ENCODE measurements around the gene WFDC2.
A peak's percentile ranks its signal among the peaks of the same experiment; 100 is the strongest.

The WFDC2 gene

DNA sequence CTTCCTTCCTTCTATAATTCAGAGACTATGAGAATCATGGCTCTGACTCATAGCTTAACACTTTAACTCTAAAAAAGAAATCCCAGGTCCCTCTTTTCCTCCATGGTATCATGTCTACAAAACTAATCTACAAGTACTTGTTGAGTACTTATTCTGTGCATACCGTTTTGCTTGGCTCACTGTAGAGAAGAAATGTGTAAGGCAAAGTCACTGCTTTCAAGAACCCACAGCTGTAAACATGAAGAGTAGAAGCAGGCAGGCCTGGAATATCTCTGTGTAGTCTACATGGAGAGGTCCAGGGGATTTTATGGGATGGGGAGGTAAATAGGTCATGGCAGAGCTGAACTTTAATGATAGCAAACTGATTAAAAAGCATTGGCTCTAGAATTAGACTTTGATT lies 32.0 kb downstream of the WFDC2 start:
- no peak for DNase-seq

DNA sequence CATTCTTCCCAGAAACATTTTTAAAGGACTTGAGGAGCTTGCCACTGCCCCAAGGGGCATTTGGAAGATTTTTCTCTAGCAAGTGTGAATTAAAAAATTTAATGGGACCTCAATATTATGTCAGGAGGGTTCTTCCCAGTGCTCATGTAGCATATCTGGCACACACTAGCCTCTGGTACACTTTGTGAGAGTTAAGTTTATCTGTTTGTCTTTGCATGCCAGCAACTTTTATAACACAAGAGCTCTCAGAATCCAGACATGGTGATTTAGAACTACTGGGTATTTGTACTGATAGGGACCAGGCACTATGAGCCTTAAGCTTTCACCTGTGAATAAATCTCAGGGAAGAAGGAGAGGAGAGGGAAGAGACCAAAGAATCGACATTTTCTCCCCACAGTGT lies 33.0 kb downstream of the WFDC2 start:
- DNase-seq: no peak

DNA sequence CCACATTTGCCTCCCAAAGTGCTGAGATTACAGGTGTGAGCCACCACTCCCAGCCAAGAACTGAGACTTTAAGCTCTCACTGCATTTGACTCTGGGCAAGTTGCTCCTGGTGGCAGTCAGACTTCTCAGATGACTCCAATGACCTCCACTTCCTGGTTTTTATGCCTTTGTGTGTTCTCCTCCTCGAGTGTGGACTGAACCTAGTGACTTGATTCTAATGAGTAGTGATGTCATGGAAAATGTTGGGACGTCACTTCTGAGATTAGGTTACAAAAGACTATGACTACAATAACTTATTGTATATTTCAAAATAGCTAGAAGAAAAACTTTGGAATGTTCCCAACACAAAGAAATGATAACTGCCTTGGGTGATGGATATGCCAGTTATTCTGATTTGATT lies 33.9 kb downstream of the WFDC2 start:
- no peak for DNase-seq

DNA sequence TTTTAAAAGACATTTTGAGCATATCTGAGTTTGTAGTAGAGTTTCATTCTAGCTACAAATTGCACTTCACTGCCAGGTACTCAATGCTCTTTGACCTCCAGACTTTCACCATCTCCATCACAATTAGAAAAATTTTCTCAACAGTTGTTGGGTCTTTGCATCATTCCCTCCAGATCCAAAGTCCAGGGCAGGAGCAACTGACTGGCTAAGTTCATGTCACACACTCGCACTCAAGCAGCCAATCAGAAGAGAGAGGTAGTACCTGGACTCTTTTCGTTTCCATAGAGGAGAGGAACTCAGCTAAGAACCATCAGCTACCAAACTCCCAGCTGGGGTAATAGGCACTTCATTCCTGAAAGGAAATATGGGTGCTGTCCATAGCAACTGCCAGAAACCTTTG lies 36.8 kb downstream of the WFDC2 start:
- no peak for DNase-seq

DNA sequence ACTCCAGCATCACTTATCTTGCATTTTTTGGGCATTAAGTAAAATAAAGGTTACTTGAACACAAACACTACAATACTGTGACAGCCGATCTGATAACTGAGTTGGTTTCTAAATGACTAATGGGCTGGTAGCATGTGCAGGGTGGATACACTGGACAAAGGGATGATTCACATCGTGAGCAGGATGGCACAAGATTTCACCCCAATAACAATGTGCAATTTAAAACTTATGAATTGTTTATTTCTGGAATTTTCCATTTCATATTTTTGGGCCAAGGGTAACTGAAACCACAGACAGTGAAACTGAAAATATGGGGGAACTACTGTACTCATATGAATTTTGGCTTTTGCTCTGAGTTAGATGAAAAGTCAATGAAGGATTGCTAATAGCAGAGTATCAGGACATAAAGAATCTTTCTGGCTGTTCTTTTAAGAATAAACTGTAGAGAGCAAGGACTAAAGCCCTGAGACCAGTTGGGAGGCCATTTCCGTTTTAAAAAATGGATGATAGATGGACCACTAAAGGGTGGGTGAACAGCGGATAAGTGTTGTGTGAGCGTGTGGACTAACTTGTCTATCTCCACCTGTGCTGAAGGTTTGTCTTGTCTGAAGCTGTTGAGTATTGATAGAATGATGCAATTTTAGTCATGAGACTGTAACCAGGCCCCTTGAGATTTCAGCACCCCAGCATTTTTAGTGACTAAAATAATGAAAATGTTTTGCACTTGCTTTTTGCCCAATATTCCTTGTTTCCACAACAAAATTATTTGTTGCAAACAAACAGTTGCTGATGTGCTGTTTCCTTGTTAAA lies 37.7 kb downstream of the WFDC2 start:
- DNase-seq: peak; percentile 58

DNA sequence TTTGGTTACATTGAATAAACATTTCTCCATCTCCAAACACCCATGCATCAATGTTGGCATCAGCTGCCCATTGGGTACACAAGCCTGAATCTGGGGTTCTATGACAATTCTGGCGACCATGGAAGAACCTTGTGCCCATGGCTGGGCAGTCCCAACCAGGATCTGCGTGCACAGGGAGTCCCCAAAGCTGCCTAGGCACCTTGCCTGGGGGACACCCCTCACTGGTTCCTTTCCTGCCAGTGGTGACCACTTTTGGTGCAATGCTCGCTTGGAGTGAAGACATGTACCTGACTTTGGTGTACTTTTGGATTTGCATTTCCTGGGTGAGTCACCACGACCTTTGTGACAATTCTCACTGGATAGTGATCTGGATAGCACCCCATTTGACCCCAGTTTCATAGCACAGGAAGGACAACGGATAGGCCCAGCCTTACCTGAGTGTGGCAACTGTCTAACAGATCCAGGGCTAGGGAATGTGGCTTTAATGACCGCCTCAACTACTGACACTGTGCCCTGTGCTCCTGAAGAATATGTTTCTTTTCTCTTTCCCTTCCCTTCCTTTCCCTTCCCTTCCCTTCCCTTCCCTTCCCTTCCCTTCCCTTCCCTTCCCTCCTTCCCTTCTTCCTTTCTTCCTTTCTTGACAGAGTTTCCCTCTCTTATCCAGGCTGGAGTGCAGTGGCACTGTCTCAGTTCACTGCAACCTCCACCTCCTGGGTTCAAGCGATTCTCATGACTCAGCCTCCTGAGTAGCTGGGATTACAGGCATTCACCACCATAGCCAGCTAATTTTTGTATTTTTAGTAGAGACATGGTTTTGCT lies 38.7 kb downstream of the WFDC2 start:
- DNase-seq: no peak

DNA sequence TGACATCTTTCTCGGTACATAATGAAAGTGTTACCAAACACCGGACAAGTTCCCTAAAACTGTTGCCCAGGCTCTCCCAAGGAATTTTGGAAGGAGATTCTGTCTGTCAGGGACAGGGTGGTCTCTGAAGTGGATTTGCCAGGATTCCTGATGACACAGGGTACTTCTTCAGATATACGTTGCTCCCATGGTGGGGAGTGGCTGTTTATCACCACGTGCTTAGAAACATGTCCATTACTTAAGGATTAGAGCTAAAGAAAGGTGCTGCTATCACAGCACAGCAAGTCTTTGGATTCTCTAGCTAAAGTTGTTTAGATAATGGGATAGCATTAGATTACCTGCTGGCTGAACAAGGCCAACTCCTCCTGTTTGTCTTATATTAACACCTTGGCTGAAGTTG lies 39.5 kb downstream of the WFDC2 start:
- DNase-seq: no peak

DNA sequence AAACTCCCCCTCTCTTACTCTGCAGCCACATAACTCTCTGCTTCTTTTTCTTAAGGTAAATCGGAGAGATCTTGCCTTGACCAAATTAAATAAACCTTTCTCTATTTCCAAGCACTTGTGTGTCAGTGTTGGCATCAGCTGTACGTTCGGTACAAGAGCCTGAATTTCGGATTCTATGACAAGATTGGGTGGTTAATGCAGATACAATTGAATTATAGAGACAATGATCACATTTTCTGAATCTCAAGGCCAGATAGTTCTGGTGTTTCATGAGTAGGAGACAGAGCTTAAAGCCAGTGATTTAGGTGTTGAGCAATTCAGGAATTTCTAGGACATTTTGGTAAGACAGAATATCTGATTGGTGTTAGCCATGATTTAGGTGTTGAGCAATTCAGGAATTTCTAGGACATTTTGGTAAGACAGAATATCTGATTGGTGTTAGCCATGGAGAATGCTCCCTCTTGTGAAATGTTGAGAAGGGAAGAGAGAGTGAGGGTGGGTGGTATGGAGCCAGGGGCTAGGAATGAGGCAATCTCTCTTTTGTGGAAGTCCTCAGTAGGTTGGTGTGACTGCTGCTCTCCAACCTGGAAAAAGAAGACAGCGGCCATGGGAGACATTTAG lies 40.8 kb downstream of the WFDC2 start:
- no peak for DNase-seq

DNA sequence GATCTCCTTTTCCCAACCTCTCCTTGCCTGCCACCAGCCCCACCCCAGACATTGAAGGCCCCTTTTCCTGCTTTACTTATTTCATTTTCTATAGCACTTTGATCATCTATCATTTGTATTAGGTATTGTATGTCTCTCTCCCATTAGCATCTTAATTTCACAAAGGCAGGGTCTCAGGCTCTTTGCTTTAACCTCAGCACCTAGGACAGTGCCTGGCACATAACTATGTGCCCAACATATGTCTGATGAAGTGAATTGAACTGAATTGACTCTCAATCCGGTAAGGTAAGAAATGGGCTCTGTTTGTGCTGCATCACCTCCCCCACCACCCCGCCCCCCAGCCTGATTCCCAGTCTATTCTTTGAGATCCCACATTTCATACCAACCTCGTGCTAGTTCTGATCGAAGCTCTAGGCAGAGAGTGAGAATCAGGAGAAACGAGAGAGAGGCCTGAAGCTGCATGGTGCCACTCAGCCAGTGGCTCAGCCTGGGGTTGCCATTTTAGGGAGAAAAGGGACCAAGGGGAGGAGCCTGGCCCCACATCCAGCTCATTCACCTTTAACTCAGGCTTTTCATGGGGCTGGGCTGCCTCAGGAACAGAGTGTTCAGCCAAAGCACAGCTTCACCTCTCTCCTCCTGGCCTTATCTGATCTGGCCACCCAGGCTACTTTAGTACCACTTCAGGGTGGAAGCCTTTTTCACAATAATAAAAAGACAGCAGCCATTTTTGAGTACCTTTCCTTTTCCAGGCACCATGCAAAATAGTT lies 45.8 kb downstream of the WFDC2 start, which contains the start of gene SPINT3:
Gene SPINT3 (minus strand): TSS at position 476 of the 767 bp plus-strand sequence. CDS start 14 bp downstream, at position 462.
- DNase-seq: no peak

DNA sequence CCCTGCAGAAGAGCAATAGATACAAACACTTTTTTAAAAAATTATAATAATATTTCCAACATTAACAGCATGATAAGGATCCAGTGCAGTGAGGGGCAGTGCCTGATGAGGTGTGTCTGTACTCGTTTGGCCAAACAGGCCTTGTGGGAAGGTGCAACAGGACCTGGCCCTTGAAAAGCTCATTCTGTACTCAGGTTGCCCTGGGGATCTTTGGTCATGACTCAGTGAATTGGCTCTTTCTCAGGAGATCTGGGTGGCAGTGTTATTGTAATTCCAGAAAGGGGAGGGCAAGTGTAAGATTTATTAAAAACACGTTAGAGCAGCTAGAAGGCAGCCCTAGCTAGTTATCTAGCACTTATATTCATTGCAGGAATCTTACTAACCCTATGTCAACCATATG lies 48.7 kb downstream of the WFDC2 start:
- DNase-seq: no peak

DNA sequence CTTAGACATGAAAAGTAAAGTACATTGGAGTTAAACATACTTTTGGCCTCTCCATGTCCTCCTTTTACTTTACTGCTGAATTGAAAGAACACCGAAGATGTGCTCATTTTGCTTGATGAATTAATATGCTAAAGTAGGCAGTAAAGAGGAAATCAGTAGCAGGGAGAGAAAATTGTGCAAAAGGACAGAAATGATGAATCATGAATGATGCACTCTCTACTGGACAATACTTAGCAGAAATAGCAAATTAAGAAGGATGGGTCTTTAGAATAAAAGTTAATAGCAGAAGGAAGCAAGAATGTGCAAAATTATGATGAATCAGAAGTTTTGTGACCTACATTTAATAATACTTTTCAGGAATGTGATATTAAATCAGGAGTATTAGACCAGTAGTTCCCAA lies 54.3 kb downstream of the WFDC2 start:
- DNase-seq: no peak

DNA sequence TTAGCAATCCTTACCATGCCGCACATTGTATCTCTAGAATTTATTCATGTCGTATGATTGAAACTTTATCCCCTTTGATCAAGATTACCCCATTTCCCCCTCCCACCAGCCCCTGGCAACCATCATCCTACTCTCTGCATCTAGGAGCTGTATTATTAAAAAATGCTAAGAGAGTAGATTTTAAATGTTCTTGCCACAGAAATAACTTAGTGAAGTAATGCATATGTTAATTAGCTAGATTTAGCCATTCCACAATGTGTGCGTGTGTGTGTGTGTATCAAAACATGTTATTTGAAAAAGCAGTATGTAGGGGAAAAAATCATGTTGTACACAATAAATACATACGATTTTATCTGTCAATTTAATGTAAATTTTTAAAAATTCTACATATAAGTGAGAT lies 57.7 kb downstream of the WFDC2 start:
- no peak for DNase-seq
